Activated CD8-positive, alpha-beta memory T cell treated with anti-CD3 and anti-CD28 coated beads, Interleukin-2, amount 50 U/mL, for 24 hours (primary cell): ENCODE results near the gene STING1.

Experiments
- DNase-seq: peaks from one replicate; pipeline ENCODE4 v3.0.0-alpha.2; 2020; ENCODE audit errors: extremely low read depth

STING1 gene

DNA sequence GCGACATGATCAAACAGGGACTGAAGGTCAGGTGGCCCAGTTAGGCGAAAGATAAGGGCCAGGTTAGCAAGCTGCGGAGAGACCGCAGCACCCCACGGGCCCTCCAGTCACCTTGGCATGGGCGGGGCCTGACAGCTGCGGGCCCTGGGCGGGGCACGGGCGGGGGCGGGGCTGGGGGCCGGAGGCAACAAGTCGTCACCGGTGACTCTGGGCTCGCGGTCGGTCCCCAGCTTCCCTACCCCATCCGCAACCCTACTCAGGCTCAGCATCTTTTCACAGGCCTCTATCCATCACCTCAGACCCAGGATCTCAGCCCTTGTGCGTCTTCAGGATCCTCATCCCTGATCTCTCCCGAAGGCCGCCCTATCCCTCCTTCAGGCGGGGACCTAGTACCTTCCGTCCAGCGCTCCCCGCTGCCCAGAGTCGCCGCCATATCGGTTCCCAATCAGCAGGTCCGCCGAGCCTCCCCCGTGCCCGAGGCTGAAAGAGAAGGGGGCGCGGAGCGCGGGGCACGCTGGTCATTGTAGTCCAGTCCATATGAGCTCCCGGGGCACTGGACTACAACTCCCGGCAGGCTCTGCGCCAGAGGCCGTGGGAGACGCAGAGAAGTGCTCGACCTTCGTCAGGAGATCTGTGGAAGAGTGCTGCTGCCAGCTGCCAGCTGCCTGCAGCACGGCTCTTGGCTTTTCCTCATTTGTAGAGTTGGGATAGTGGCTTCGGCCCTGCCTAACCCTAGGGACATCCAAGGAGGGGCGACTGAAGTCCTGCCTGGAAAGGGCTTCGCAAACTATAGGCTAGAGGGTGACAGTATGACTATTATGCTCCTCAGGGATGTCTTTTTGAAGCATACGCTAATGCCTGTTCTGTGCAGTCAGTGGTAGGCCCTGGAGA, 43.3 kb downstream of the STING1 start, which contains the start of gene DNAJC18:
TSS of gene DNAJC18 (minus strand) at position 513 of the 891 bp plus-strand sequence. CDS start at position 433, 80 bp downstream.
- DNase-seq, result peak; percentile 66

DNA sequence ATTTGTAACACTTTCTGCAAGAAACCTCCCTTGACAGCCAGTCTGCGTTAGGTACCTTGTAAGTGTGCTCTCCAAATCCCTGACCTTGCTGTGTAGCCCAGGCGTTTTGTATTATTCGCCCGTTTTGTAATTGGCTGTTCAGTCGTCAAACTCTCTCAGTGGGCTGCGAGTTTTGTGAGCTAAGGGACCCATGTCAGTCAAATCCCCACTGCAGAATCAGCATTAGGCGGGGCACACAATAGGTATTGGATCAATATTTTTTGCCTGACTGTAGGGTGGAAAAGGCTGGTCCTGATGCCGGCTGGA, 43.9 kb downstream of the STING1 start:
- DNase-seq, result no peak

DNA sequence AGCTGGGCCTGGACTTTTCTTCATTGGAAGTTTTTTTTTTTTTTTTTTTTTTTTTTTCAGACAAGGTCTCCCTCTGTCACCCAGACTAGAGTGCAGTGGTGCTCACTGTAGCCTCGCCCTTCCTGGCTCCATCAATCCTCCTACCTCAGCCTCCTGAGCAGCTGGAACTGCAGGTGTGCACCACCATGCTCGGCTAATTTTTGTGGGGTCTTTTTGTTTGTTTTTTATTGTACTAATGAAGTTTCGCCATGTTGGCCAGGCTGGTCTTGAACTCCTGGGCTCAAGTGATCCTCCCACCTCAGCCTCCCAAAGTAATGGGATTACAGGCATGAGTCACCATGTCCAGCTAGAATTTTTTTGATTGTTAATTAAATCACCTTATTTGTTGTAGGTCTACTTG, 46.9 kb downstream of the STING1 start:
- DNase-seq, result no peak

DNA sequence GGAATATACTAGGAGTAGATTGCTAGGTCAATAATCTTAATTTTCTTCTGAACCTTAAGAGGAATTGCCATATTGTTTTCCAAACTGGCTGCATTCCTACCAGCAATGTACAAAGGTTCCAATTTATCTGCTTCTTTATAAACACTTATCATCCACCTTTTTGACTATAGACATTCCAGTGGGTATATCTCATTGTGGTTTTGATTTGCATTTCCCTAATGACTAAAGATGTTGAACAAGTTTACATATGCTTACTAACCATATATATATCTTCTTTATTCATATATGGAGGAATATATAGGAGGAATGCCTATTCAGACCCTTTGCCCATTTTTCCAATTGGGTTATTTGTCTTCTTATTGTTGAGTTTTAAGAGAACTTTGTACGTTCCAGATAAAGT, 50.9 kb downstream of the STING1 start:
- no peak for DNase-seq

DNA sequence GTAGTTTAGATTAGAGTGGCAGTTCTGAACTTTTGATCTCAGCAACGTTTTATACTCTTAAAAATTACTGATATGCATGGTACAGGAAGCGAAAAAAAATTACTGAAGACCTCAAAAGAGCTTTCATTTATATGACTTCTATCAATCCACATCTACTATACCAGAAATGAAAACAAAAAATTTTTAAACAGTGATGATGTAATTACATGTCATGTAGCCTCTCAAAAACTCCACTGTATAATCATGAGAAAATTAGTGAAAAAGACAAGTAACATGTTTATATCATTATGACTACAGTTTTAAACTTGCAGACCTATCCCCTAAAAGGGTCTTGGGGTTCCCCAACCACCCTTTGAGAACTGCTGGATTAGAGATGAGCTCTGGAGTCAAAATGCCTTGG, 52.5 kb downstream of the STING1 start:
- DNase-seq, result no peak

DNA sequence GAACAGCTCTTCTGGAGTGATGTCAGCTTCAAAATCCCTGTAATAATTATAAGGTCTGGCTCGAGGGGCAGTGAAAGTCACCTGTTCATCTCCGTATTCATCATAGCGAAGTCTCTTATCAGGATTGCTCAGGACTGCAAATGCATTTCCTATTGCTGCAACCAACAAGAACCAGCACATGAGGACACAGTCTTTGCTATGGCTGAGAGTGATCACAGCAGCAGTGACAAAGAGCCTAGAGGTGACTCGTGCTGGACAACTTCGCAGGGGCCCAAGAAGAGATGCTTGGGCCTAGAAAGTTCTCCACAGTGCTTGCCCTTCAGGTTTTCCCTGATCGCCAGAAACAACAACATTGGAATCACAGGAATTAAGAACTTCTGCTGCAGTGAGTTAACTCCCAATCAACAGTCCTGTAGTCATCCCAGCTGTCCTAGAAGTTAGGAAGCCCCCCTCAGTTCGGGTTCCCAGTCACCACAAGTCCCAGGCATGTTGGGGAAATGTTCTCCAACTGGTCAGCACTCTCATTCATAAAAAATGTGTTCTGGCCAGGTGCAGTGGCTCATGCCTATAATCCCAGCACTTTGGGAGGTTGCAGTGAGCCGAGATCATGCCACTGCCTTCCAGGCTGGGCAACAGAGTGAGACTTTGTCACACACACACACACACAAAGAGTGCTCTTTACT, 56.2 kb downstream of the STING1 start:
- no peak for DNase-seq
